ENCODE data around the gene DPP6.

DNA sequence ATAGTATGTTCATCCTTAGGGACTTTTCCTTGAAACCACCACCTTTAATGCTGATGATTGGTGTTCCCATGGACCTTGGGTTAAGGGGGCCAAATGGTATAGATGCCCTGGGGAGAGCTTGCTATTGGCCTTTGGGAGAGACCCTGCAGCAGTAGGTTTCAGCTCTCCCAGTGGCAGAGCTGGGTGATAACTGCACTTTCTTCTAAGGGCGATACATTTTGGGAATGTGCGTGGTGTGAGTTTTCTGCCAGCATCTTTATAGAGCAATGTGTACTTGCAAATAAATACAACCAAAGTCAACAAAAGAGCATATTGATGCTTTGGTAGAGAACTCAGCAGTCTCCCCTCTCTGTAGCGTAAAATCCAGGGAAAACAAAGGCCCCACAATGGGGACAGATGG, 546.7 kb downstream of the DPP6 start:
- no peak for TF ChIP-seq SIN3A (IDR thresholded peaks at IDR 0.05; ENCODE audit: borderline replicate concordance in 2 of 2, control insufficient read depth in 1 of 2, low read depth in 2 of 2, low read length in 2 of 2)
- TF ChIP-seq PRPF4 (IDR thresholded peaks at IDR 0.05; ENCODE audit: insufficient read depth, low read depth, low read length, poor library complexity, severe bottlenecking), result no peak
- no peak for TF ChIP-seq TCF7L2 (IDR thresholded peaks at IDR 0.05; ENCODE audit: low read depth, low read length)
- TF ChIP-seq, protein P1, sequence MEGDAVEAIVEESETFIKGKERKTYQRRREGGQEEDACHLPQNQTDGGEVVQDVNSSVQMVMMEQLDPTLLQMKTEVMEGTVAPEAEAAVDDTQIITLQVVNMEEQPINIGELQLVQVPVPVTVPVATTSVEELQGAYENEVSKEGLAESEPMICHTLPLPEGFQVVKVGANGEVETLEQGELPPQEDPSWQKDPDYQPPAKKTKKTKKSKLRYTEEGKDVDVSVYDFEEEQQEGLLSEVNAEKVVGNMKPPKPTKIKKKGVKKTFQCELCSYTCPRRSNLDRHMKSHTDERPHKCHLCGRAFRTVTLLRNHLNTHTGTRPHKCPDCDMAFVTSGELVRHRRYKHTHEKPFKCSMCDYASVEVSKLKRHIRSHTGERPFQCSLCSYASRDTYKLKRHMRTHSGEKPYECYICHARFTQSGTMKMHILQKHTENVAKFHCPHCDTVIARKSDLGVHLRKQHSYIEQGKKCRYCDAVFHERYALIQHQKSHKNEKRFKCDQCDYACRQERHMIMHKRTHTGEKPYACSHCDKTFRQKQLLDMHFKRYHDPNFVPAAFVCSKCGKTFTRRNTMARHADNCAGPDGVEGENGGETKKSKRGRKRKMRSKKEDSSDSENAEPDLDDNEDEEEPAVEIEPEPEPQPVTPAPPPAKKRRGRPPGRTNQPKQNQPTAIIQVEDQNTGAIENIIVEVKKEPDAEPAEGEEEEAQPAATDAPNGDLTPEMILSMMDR (IDR thresholded peaks at IDR 0.05 in 2 of 3, conservative IDR thresholded peaks at IDR 0.05 in 1 of 3; ENCODE audit: insufficient read depth in 2 of 3, low read depth in 1 of 3, low read length in 3 of 3), result no peak
- no peak for TF ChIP-seq THRB (CRISPR knock-in tag; conservative IDR thresholded peaks at IDR 0.05)
- TF ChIP-seq MYNN (IDR thresholded peaks at IDR 0.05), result no peak
- TF ChIP-seq MYNN (CRISPR knock-in tag; IDR thresholded peaks at IDR 0.05), result no peak
